Measurements from ENCODE around the gene ACAD8. TPM values are rescaled to one million over a fixed set of nuclear protein-coding genes. Genes with fewer than 3 reads are reported as not detected.

The ACAD8 gene
- total and polyA plus RNA-seq, 2 of the 4 experiments (the other 2 are of a cell fraction), result 11.1 to 21.2 TPM

DNA sequence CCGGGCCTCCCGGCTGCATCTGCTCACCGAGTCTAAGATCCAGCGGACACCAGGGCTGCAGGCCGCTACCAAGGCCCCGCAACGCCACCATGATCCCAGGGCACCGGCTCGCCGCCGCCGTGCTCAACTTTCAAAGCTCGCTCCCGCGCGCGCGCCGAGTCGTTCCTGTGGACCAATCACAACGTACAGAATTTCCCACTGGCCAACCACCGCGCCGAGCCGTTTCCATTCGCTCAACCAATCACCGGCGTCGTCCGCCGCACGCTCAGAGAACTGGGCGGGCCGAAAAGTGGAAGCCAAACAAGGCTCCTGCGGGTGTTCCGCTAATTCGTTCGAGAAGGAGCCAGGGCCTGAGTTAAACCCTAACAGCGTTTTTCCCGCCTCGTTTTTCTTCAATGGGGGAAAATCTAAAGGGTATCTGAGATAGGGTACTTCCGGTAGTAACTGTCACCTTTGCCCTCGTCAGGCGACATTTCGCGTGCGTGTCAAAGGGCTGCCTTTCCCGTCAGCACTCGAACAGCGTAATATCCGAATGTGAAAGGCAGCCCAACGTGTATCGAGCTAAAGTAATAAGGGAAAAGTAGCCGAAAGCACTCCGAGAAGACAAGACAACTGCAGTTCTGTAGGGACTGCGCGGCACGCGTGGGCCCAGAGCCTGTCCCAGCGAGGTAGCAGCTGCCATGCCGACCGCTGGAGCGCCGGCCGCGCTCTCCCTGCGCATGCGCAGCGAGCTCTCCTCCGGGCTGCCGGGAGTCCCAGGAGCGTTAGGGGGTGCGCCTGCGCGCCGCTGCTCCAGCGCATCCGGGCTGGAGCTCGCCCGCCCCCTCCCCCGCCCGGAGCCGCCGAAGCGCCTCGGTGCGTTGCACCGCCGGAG, 29.3 kb upstream of the ACAD8 start, which contains the start of the genes NCAPD3 and VPS26B (continued):
- TF ChIP-seq, protein P1, sequence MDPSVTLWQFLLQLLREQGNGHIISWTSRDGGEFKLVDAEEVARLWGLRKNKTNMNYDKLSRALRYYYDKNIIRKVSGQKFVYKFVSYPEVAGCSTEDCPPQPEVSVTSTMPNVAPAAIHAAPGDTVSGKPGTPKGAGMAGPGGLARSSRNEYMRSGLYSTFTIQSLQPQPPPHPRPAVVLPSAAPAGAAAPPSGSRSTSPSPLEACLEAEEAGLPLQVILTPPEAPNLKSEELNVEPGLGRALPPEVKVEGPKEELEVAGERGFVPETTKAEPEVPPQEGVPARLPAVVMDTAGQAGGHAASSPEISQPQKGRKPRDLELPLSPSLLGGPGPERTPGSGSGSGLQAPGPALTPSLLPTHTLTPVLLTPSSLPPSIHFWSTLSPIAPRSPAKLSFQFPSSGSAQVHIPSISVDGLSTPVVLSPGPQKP (IDR thresholded peaks at IDR 0.05; ENCODE audit: borderline replicate concordance, low read depth, low read length), result no peak

Data from IMR-90 (cell line).